Measurements from ENCODE around the gene EPB41.
"Not testable (repeated sequence)": the region's sequence is repeated elsewhere in the genome, so short reads cannot be mapped to it uniquely, and the experiment has no call there.

EPB41 gene

GRCh38 chr1:28914228-28915030 is at the start of gene EPB41:
Gene EPB41, plus strand, starts transcription at chr1:28914569. Its CDS starts 72,869 bp downstream, at chr1:28987438.
- FAIRE-seq = no peak

DNA sequence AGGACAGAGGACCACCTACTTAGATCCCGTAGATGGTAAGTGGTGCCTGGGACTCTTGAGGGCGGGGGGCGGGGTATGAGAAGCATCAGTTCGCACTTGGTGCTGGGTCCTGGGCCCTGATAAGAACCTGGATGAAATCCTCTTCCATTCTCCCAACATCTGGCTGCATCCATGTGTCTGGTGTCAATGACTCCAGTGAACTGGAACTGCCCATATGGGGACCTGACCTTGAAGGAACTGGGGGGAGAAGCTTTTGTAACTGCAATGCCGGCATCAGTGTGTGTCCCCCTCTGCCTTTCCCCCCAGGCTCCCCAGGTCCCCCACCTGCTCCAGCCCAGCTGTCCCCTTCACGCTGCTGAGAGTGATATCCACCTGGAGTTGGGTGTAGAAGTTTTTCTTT is 49.7 kb upstream of the EPB41 start:
- FAIRE-seq = no peak

DNA sequence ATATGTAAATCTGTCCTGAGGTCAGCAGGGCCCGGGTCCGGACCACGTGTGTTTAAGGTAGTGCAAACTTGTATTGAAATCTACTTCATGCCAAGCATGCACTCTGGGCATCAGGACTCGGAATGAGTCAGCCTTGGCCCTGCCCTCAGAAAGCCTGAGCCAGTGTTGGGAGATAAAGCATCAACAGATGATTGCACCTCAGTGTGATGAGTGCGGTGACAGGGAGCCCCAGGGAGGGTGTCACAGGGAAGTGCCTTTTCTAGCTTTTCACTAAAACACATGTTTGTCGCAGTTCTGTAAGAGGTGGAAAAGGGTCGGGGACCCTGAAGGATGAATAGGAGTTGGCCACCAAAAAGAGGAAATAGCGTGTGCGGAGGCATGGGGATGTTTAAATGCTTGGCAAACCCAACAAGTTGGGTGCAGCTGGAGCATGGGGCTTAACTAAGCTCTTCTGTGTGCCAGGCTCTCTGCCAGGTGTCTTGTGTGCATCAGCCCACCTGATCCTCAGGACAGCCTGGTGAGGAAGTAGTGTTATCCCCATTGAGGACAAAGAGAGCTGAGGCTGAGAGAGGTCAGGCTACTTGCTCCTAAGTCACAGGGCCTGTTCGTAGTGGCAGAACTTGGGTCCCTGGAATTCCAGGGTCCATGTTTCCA is 48.2 kb upstream of the EPB41 start:
- no peak for FAIRE-seq

DNA sequence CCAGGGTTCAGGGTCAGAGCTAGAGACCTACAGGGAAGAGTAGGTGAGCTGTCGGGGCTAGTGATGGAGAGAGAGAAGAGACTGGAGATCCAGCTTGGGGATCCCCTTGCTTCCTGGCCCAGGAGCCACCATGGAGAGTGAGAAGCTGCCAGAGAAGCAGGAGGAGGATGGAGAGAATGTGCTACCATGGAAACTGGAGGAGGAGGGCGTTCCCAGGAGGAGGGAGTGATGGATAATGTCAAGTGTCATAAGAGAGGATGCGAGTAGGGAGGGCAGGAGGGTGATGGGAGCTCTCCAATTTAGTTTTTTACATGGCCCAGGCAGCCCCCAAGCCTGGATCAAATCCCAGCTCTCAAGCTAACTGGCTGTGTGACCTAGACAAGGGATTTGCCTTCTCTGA is 46.5 kb upstream of the EPB41 start:
- no peak for FAIRE-seq

DNA sequence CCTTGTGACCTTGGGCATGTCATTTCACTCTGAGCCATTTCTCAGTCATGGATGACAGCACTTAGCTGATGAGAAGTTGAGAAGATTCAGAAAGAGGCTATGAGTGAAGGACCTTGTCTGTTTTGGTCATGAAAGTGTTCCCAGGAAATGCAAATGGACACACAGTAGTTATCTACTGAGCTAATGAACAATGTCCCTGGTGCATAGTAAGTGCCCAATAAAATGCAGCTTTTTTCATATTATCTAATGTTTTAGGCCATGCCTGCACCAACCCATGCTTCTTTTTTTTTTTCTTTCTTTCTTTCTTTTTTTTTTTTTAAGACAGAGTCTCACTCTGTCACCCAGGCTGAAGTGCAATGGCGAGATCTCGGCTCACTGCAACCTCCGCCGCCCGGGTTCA is 44.4 kb upstream of the EPB41 start:
- FAIRE-seq = no peak

GRCh38 chr1:28871631-28872401 is 42.6 kb upstream of the EPB41 start:
- FAIRE-seq = no peak

- FAIRE-seq = not testable (repeated sequence)
Observed at GRCh38 chr1:28875134-28875533, 39.2 kb upstream of the EPB41 start.

DNA sequence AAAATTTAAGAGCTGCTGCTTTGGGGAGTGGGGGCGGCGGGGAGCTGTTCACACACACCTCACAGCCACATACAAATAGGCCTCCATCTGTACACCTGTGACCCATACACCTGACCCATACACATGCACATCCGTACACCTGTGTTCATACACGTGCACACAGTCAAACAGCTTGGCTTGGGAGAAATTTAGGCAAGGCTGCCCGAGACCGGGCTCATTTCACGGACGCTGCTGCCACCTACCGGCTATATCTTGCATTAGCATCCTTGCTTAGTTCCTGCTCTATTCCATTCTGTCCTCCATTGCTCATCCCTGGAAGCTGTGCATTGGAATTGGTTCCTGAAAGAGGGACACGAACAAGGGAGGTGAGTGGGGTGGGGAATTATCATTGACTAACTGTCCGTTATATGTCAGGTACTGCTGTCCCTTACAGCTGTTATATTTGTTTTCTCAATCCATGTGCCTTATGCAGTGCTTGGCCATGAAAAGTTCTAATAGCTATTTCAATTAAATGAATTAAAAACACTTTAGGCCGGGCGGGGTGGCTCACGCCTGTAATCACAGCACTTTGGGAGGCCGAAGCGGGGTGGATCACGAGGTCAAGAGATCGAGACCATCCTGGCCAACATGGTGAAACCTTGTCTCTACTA is 37.1 kb upstream of the EPB41 start:
- no peak for FAIRE-seq

DNA sequence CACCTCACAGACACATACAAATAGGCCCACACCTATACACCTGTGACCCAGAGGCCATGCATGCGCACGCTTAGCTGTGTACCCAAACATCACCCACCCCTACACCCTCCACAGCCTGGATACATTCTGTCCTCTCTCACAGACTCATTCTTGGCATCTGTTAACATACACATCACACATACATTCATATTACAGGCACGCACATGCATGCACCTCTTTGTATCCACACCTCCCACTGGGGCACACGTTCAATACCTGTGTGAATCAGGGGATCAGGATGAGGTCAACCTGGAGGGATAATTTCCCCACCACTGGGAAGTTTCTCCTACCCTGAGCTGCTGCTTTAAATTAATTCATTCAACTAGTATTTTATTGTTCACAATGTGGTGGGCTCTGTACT is 35.6 kb upstream of the EPB41 start:
- FAIRE-seq = no peak

GRCh38 chr1:28882009-28882628 is 32.2 kb upstream of the EPB41 start:
- no peak for FAIRE-seq

GRCh38 chr1:28883242-28883616 is 31.1 kb upstream of the EPB41 start:
- FAIRE-seq = no peak

GRCh38 chr1:28885472-28885877 is 28.9 kb upstream of the EPB41 start:
- FAIRE-seq = no peak

GRCh38 chr1:28885977-28886730 is 28.2 kb upstream of the EPB41 start:
- FAIRE-seq = no peak

DNA sequence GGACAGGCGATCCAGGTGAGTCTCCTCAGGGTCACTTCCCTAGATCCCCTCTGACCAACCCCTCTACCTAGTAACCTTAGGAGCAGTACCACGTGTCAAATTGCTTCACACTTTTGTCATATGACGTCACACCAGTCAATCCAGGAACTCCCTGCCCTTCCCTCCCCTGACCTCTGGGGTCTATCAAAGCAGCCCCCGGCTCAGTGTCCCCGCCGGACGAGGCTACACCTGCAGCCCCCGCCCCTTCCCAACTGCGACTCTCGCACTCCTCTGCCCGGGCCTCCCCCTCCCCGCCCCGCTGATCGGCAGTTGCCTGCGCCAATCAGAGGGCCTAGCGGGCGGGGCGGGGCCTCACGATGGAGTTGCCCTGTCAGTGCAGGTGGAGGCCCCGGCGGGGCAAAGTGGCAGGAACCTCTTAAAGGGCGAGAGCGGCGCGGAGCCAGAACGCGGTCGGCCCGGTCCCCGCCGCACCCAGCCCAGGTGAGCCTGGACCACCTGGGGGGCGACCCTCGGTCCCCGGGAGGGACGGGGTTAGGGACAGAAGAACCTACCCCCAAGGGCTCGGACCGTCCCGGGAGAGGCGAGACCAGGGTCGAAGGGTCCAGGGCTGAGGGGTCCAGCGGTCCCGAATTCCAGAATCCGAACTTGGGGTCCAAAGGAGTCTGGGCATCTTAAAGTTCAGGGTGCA is 27.5 kb upstream of the EPB41 start:
- FAIRE-seq = no peak

DNA sequence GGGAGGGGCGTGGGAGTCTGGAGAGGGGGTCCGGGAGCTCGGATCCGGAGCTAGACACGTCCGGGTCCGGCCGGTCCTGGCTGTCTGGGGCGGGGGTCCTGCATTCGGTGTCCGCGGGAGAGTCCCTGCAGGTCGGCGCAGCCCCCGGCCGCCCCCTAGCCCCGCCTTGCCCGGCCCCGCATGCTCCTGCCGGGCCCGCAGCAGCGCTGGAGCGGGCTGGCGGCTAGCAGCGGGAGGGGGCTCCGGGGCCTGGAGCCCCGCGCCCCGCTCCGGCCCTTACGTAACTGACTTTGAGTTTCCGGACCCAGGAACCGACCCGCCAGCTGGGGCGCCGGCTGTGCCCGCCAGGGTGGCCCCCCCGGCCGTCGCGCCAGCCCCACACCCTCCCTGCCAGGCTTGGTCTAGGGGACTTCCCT is 26.9 kb upstream of the EPB41 start:
- no peak for FAIRE-seq

GRCh38 chr1:28887835-28888682 is 26.3 kb upstream of the EPB41 start:
- no peak for FAIRE-seq

DNA sequence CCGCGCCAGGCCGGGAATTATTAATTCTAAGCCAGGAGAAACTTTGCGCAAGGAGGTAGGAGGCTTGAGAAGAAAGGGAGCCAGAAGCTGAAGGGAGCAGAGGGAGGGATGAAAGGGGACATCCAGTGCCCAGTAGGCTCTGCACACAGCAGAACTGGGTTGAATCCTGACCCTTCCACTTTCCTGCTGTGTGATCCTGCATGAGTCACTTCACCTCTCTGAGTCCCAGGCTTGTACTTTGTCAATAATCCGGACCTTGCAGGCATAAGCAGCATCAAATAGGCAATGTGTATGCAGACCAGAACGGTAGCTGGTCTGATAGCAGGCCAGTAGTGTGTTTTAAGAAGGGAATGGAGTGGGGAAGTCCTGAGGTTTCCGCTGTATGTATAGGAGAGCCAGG is 25.5 kb upstream of the EPB41 start:
- FAIRE-seq = no peak

DNA sequence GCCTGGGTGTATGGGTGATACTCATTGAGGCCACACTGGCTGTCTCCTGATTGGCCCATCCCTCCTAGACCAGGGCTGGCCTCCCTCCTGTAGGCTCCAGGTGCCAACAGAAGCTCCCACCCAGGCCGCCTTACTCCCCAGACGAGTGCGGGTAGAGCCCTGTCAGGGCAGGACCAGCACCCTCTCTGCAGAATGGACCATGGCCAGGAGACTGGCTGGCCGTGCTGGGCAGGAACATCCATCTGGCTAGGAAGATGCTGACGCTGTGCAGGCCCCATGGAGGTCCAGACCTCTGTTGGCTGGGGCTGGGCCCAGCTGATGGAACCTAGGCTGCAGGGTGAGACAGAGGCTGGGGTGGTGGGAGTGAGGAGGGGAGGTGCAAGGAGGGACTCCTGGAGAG is 25.0 kb upstream of the EPB41 start:
- no peak for FAIRE-seq

- no peak for FAIRE-seq
Observed at GRCh38 chr1:28890435-28890834, 23.9 kb upstream of the EPB41 start.

DNA sequence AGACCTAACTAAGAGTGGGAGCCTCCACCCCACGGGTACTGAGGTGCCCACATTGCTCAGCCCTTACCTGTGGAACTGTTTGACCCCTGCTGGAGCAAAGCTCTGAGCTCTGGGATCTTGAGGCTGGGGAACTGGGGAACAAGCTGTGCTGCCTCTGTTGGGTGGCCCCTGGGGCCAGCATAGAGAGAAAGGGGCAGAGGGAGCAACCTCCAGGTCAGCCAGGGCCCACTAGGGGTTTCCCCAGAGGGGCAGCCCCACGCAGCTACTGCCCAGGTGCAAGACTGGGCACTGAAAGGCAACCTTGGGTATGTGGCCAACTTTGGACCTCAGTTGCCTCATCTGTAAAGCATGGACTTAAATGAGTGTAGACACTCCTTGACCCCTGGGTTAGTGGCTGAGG is 23.5 kb upstream of the EPB41 start:
- FAIRE-seq = no peak
